Ishikawa (cell line): ENCODE measurements around the gene REX1BD.

Experiments
- CEBPB ChIP-seq: IDR thresholded peaks from 2 replicates; pipeline ENCODE4 v1.6.1; 2012
- CREB1 ChIP-seq: IDR thresholded peaks from 2 replicates; pipeline ENCODE4 v1.6.1; 2012; ENCODE audit warnings: low read depth
- EGR1 ChIP-seq: IDR thresholded peaks from 2 replicates; pipeline ENCODE4 v1.6.1; 2012
- EP300 ChIP-seq: IDR thresholded peaks from 2 replicates; pipeline ENCODE4 v1.6.1; 2012; ENCODE audit warnings: borderline replicate concordance
- FOXM1 ChIP-seq: IDR thresholded peaks from 2 replicates; pipeline ENCODE4 v1.6.1; 2012; ENCODE audit warnings: low read depth, borderline replicate concordance
- NFIC ChIP-seq: IDR thresholded peaks from 2 replicates; pipeline ENCODE4 v1.6.1; 2012
- RAD21 ChIP-seq: IDR thresholded peaks from 2 replicates; pipeline ENCODE4 v1.6.1; 2012; ENCODE audit warnings: low read depth
- TAF1 ChIP-seq: IDR thresholded peaks from 2 replicates; pipeline ENCODE4 v1.6.1; 2012; ENCODE audit warnings: low read depth, mild to moderate bottlenecking
- TCF12 ChIP-seq: IDR thresholded peaks from 2 replicates; pipeline ENCODE4 v1.6.1; 2012; ENCODE audit warnings: low read depth
- TEAD4 ChIP-seq: IDR thresholded peaks from 2 replicates; pipeline ENCODE4 v1.6.1; 2012
- YY1 ChIP-seq: IDR thresholded peaks from 2 replicates; pipeline ENCODE4 v1.6.1; 2012; ENCODE audit warnings: low read depth
- TF ChIP-seq, protein P1 (sequence below): IDR thresholded peaks from 2 replicates; pipeline ENCODE4 v1.6.1; 2012
- TF ChIP-seq, protein P2 (sequence below): IDR thresholded peaks from 2 replicates; pipeline ENCODE4 v1.6.1; 2012; ENCODE audit warnings: low read depth, mild to moderate bottlenecking
- TF ChIP-seq, protein P3 (sequence below): IDR thresholded peaks from 2 replicates; pipeline ENCODE4 v1.6.1; 2012

DNA sequence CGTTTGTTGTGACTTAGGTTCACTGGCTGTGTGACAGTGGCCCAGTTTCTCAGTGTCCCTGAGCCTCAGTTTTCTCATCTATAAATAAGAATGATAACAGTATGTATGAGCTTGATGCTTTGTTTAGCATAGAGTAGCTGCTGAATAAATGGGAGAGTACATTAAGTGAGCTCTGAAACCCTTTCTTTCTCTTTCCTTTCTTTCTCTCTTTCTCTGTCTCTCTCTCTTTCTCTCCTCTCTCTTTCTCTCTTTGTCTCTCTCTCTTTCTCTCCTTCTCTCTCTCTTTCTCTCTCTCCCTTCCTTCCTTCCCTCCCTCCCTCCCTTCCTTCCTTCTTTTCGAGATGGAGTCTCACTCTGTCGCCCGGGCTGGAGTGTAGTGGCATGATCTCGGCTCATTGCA, 28.9 kb upstream of the REX1BD start:
- no peak for TF ChIP-seq EP300
- TF ChIP-seq YY1: no peak
- TF ChIP-seq, protein P1, sequence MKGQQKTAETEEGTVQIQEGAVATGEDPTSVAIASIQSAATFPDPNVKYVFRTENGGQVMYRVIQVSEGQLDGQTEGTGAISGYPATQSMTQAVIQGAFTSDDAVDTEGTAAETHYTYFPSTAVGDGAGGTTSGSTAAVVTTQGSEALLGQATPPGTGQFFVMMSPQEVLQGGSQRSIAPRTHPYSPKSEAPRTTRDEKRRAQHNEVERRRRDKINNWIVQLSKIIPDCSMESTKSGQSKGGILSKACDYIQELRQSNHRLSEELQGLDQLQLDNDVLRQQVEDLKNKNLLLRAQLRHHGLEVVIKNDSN: no peak
- TF ChIP-seq TAF1: no peak
- TF ChIP-seq CREB1: no peak
- no peak for TF ChIP-seq FOXM1
- no peak for TF ChIP-seq NFIC
- no peak for TF ChIP-seq RAD21
- TF ChIP-seq TCF12: no peak
- no peak for TF ChIP-seq EGR1
- no peak for TF ChIP-seq CEBPB
- TF ChIP-seq, protein P2, sequence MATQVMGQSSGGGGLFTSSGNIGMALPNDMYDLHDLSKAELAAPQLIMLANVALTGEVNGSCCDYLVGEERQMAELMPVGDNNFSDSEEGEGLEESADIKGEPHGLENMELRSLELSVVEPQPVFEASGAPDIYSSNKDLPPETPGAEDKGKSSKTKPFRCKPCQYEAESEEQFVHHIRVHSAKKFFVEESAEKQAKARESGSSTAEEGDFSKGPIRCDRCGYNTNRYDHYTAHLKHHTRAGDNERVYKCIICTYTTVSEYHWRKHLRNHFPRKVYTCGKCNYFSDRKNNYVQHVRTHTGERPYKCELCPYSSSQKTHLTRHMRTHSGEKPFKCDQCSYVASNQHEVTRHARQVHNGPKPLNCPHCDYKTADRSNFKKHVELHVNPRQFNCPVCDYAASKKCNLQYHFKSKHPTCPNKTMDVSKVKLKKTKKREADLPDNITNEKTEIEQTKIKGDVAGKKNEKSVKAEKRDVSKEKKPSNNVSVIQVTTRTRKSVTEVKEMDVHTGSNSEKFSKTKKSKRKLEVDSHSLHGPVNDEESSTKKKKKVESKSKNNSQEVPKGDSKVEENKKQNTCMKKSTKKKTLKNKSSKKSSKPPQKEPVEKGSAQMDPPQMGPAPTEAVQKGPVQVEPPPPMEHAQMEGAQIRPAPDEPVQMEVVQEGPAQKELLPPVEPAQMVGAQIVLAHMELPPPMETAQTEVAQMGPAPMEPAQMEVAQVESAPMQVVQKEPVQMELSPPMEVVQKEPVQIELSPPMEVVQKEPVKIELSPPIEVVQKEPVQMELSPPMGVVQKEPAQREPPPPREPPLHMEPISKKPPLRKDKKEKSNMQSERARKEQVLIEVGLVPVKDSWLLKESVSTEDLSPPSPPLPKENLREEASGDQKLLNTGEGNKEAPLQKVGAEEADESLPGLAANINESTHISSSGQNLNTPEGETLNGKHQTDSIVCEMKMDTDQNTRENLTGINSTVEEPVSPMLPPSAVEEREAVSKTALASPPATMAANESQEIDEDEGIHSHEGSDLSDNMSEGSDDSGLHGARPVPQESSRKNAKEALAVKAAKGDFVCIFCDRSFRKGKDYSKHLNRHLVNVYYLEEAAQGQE: no peak
- TF ChIP-seq, protein P3, sequence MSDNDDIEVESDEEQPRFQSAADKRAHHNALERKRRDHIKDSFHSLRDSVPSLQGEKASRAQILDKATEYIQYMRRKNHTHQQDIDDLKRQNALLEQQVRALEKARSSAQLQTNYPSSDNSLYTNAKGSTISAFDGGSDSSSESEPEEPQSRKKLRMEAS: no peak
- no peak for TF ChIP-seq TEAD4
